Mammary epithelial cell (primary cell): ENCODE data around the gene CDK19.

Experiments used
- CTCF ChIP-seq, 2 donors: IDR thresholded peaks in 1 of 2; conservative IDR thresholded peaks in 1 of 2; 2 replicates each; pipeline ENCODE4 v1.5.1; 2011 to 2012; ENCODE audit warnings: inconsistent platforms in 2 of 2, low read length in 2 of 2, mild to moderate bottlenecking in 2 of 2, control low read depth in 1 of 2, low read depth in 1 of 2; ENCODE audit not compliant: insufficient read depth in 1 of 2; ENCODE audit errors: extremely low read depth in 1 of 2
- EZH2 ChIP-seq: IDR thresholded peaks from 2 replicates; pipeline ENCODE4 v1.6.1; 2012; ENCODE audit warnings: low read length, inconsistent platforms, borderline replicate concordance

GRCh38 chr6:110561008-110561396 lies 254.3 kb downstream of the CDK19 start:
- TF ChIP-seq CTCF (conservative IDR thresholded peaks at IDR 0.05 in 1 of 2, IDR thresholded peaks at IDR 0.05 in 1 of 2; ENCODE audit: extremely low read depth in 1 of 2, insufficient read depth in 1 of 2, low read depth in 1 of 2, low read length in 2 of 2) (no peak), EZH2 (no peak)
